DMS153 (cell line): ENCODE results near the gene RAD51D.
"Not testable (repeated sequence)": the region's sequence is repeated elsewhere in the genome, so short reads cannot be mapped to it uniquely, and the experiment has no call there.

Experiments used
- DNase-seq: peaks from one replicate; lab custom pipeline; 2025; lab: John Stamatoyannopoulos, UW

Gene RAD51D

GRCh38 chr17:35065880-35066279 is 53.8 kb downstream of the RAD51D start:
- no peak for DNase-seq

GRCh38 chr17:35064516-35065215 is 55.0 kb downstream of the RAD51D start:
- no peak for DNase-seq

- peak; percentile 86 for DNase-seq
These were observed 56.0 kb downstream of the RAD51D start, which contains the start of gene RFFL for GRCh38 chr17:35063514-35064223. Gene RFFL (minus strand): TSS chr17:35063707. CDS start chr17:35026553, 37,154 bp downstream.

GRCh38 chr17:35062308-35062707 is 57.4 kb downstream of the RAD51D start:
- DNase-seq: no peak

- no peak for DNase-seq
These were observed 62.2 kb downstream of the RAD51D start for GRCh38 chr17:35057332-35057915.

GRCh38 chr17:35056013-35056412 is 63.6 kb downstream of the RAD51D start:
- DNase-seq: no peak

- DNase-seq: no peak
These were observed 66.5 kb downstream of the RAD51D start for GRCh38 chr17:35053204-35053603.

GRCh38 chr17:35052780-35053179 is 66.9 kb downstream of the RAD51D start:
- DNase-seq: no peak

GRCh38 chr17:35052241-35052610 is 67.4 kb downstream of the RAD51D start:
- no peak for DNase-seq

- no peak for DNase-seq
These were observed 68.0 kb downstream of the RAD51D start for GRCh38 chr17:35051579-35052240.

GRCh38 chr17:35051183-35051578 is 68.5 kb downstream of the RAD51D start:
- DNase-seq: peak; percentile 29

- DNase-seq: no peak
These were observed 69.5 kb downstream of the RAD51D start for GRCh38 chr17:35050170-35050569.

- DNase-seq: no peak
These were observed 70.8 kb downstream of the RAD51D start for GRCh38 chr17:35048685-35049379.

GRCh38 chr17:35046740-35047283 is 72.8 kb downstream of the RAD51D start:
- DNase-seq: no peak

GRCh38 chr17:35046245-35046644 is 73.4 kb downstream of the RAD51D start:
- no peak for DNase-seq

- not testable (repeated sequence) for DNase-seq
These were observed 74.1 kb downstream of the RAD51D start for GRCh38 chr17:35045458-35045979.

GRCh38 chr17:35044181-35044580 is 75.5 kb downstream of the RAD51D start:
- no peak for DNase-seq
